H1 (cell line): Measurements from ENCODE around the gene ANKRD13B. TPM values are rescaled to one million over a fixed set of nuclear protein-coding genes. Genes with fewer than 3 reads are reported as not detected.

ENCODE experiments used
- CTCF ChIA-PET: fragments of 300-600 bp; sonication (Branson Sonifier 250); formaldehyde crosslinking; loops from one replicate; lab custom pipeline; 2021; ENCODE audit not compliant: partially characterized antibody; lab: Charles Lee
- POLR2A ChIA-PET: fragments of 300-600 bp; sonication (Branson Sonifier 250); formaldehyde crosslinking; loops from one replicate; lab custom pipeline; 2021; ENCODE audit warnings: inconsistent platforms; ENCODE audit not compliant: partially characterized antibody; lab: Charles Lee
- DNase-seq, 2 experiments: peaks; one replicate each; pipeline versions ENCODE4 v3.0.0 to v3.0.0-alpha.2; 2010 to 2022; ENCODE audit warnings: low spot score in 2 of 2, low read depth in 1 of 2, mixed read lengths in 1 of 2
- FAIRE-seq: peaks from 2 replicates; lab custom pipeline; 2011; peaks lifted over from hg19 to GRCh38; lab: Jason Lieb, UNC
- H2AFZ ChIP-seq: 2 replicates; pipeline ENCODE4 v1.8.1; 2012; ENCODE audit warnings: low read length, inconsistent platforms
- H2AK5ac ChIP-seq: 2 replicates; pipeline ENCODE4 v1.6.1; 2013; ENCODE audit warnings: low read depth, low read length
- H2BK120ac ChIP-seq: replicated peaks from 2 replicates; pipeline ENCODE3; 2013; ENCODE audit warnings: low read depth, low read length, inconsistent platforms
- H2BK12ac ChIP-seq: 2 replicates; pipeline ENCODE4 v1.6.1; 2013; ENCODE audit warnings: low read depth, low read length
- H2BK15ac ChIP-seq: 2 replicates; pipeline ENCODE4 v1.6.1; 2013; ENCODE audit warnings: low read length
- H2BK20ac ChIP-seq: 2 replicates; pipeline ENCODE4 v1.6.1; 2013; ENCODE audit warnings: low read length
- H2BK5ac ChIP-seq: 2 replicates; pipeline ENCODE4 v1.6.1; 2013; ENCODE audit warnings: low read depth, low read length
- H3K14ac ChIP-seq: 2 replicates; pipeline ENCODE4 v1.6.1; 2013; ENCODE audit warnings: inconsistent platforms; ENCODE audit not compliant: insufficient read length
- H3K18ac ChIP-seq: 2 replicates; pipeline ENCODE4 v1.6.1; 2013; ENCODE audit warnings: low read length; ENCODE audit errors: extremely low read depth
- H3K23ac ChIP-seq: 2 replicates; pipeline ENCODE4 v1.6.1; 2013; ENCODE audit warnings: inconsistent platforms; ENCODE audit not compliant: insufficient read length
- H3K23me2 ChIP-seq: 2 replicates; pipeline ENCODE4 v1.6.1; 2013; ENCODE audit warnings: low read depth, low read length
- H3K27ac ChIP-seq: 2 replicates; pipeline ENCODE4 v1.6.1; 2011; ENCODE audit warnings: low read depth, low read length, inconsistent platforms
- H3K27me3 ChIP-seq, 4 experiments: replicated peaks in 1 of 4; 1 replicate in 1 of 4; 2 replicates in 3 of 4; pipeline versions ENCODE4 v1.6.1 to v1.8.1; 2011 to 2013; ENCODE audit warnings: low read length in 3 of 4, mild to moderate bottlenecking in 3 of 4, inconsistent platforms in 2 of 4, mixed read lengths in 2 of 4, moderate library complexity in 1 of 4; ENCODE audit not compliant: control insufficient read depth in 3 of 4, insufficient read depth in 3 of 4; ENCODE audit errors: extremely low read depth in 1 of 4
- H3K36me3 ChIP-seq, 4 experiments: 2 replicates each; pipeline versions ENCODE4 v1.6.1 to v1.8.1; 2011 to 2013; ENCODE audit warnings: mild to moderate bottlenecking in 4 of 4, low read length in 3 of 4, moderate library complexity in 2 of 4, control low read depth in 1 of 4, inconsistent platforms in 1 of 4; ENCODE audit not compliant: insufficient read depth in 4 of 4, control insufficient read depth in 2 of 4
- H3K4ac ChIP-seq: replicated peaks from 2 replicates; pipeline ENCODE3; 2013; ENCODE audit warnings: low read length, low read depth, mixed read lengths, inconsistent platforms; ENCODE audit not compliant: insufficient read length
- H3K4me1 ChIP-seq, 4 experiments: replicated peaks in 1 of 4; 1 replicate in 1 of 4; 2 replicates in 3 of 4; pipeline versions ENCODE4 v1.6.1 to v1.8.1; 2011 to 2013; ENCODE audit warnings: low read length in 3 of 4, inconsistent platforms in 2 of 4, mixed read lengths in 1 of 4; ENCODE audit not compliant: insufficient read depth in 4 of 4, control insufficient read depth in 3 of 4
- H3K4me2 ChIP-seq, 2 experiments: 2 replicates each; pipeline versions ENCODE4 v1.6.1 to v1.8.1; 2011 to 2013; ENCODE audit warnings: low read depth in 2 of 2, low read length in 2 of 2, control low read depth in 1 of 2, inconsistent platforms in 1 of 2, mild to moderate bottlenecking in 1 of 2; ENCODE audit not compliant: insufficient read depth in 1 of 2
- H3K4me3 ChIP-seq, 4 experiments: fragments of 200-600, 300-600 bp in 1 of 4; sonication (generic), shearing (Covaris generic), sonication (Bioruptor Twin) in 1 of 4; 2 replicates each; pipeline versions ENCODE4 v1.5.1 to v1.8.1; 2011 to 2016; ENCODE audit warnings: low read length in 4 of 4, low read depth in 3 of 4, control low read depth in 2 of 4, inconsistent platforms in 2 of 4, mild to moderate bottlenecking in 2 of 4, mixed read lengths in 1 of 4, moderate library complexity in 1 of 4; ENCODE audit not compliant: insufficient read depth in 2 of 4; ENCODE audit errors: extremely low read depth in 1 of 4
- H3K56ac ChIP-seq: replicated peaks from 2 replicates; pipeline ENCODE3; 2013; ENCODE audit warnings: low read depth, mild to moderate bottlenecking, mixed read lengths, low read length, inconsistent platforms; ENCODE audit not compliant: insufficient read length
- H3K79me1 ChIP-seq: 2 replicates; pipeline ENCODE4 v1.6.1; 2013; ENCODE audit warnings: low read depth, low read length, control low read depth
- H3K79me2 ChIP-seq, 2 experiments: 2 replicates each; pipeline versions ENCODE4 v1.6.1 to v1.8.1; 2012 to 2013; ENCODE audit warnings: low read length in 2 of 2, mild to moderate bottlenecking in 2 of 2, inconsistent platforms in 1 of 2; ENCODE audit not compliant: insufficient read depth in 2 of 2, control insufficient read depth in 1 of 2
- H3K9ac ChIP-seq, 4 experiments: replicated peaks in 1 of 4; 1 replicate in 1 of 4; 2 replicates in 3 of 4; pipeline versions ENCODE4 v1.6.1 to v1.8.1; 2011 to 2013; ENCODE audit warnings: low read depth in 3 of 4, low read length in 3 of 4, control low read depth in 2 of 4, mild to moderate bottlenecking in 2 of 4, moderate library complexity in 2 of 4, inconsistent platforms in 1 of 4; ENCODE audit errors: extremely low read depth in 1 of 4
- H3K9me3 ChIP-seq, 2 experiments: 2 replicates each; pipeline versions ENCODE4 v1.6.1 to v1.8.1; 2012 to 2013; ENCODE audit warnings: mild to moderate bottlenecking in 2 of 2, moderate library complexity in 2 of 2, control low read depth in 1 of 2, inconsistent platforms in 1 of 2, low read depth in 1 of 2, low read length in 1 of 2, mixed read lengths in 1 of 2; ENCODE audit not compliant: insufficient read depth in 2 of 2
- H4K20me1 ChIP-seq, 2 experiments: replicated peaks in 1 of 2; 2 replicates each; pipeline versions ENCODE3 to v1.8.1; 2011 to 2013; ENCODE audit warnings: inconsistent platforms in 2 of 2, low read length in 2 of 2, mild to moderate bottlenecking in 1 of 2; ENCODE audit not compliant: insufficient read depth in 2 of 2, control insufficient read depth in 1 of 2
- H4K5ac ChIP-seq: 2 replicates; pipeline ENCODE4 v1.6.1; 2013; ENCODE audit warnings: low read length, low read depth, mixed read lengths, inconsistent platforms; ENCODE audit not compliant: insufficient read length
- H4K8ac ChIP-seq: 2 replicates; pipeline ENCODE4 v1.8.0; 2013; ENCODE audit warnings: mild to moderate bottlenecking, moderate library complexity, low read length, inconsistent platforms; ENCODE audit not compliant: insufficient read depth; ENCODE audit errors: extremely low read depth
- H4K91ac ChIP-seq: replicated peaks from 2 replicates; pipeline ENCODE3; 2013; ENCODE audit warnings: low read length, mixed read lengths, inconsistent platforms; ENCODE audit not compliant: insufficient read length
- CHD1 ChIP-seq: IDR thresholded peaks from 2 replicates; pipeline ENCODE4 v1.6.1; 2012; ENCODE audit warnings: low read depth, low read length, improper control_type of control experiment
- CREB1 ChIP-seq: IDR thresholded peaks from 2 replicates; pipeline ENCODE4 v1.6.1; 2012; ENCODE audit warnings: inconsistent platforms
- CTBP2 ChIP-seq: IDR thresholded peaks from 2 replicates; pipeline ENCODE4 v1.7.0; 2011; ENCODE audit warnings: borderline replicate concordance, mild to moderate bottlenecking, moderate library complexity, mixed read lengths, low read length; ENCODE audit not compliant: insufficient read depth, insufficient read length
- HDAC6 ChIP-seq: IDR thresholded peaks from one replicate; pipeline ENCODE4 v1.7.1; 2012; ENCODE audit warnings: low read depth, mild to moderate bottlenecking, inconsistent platforms, low read length, moderate library complexity
- JUND ChIP-seq: IDR thresholded peaks from 2 replicates; pipeline ENCODE4 v1.6.1; 2011; ENCODE audit warnings: mild to moderate bottlenecking, improper control_type of control experiment, low read length
- POU5F1 ChIP-seq: IDR thresholded peaks from 2 replicates; pipeline ENCODE4 v1.6.1; 2011; ENCODE audit warnings: low read depth, mild to moderate bottlenecking, low read length, moderate library complexity
- SP1 ChIP-seq: IDR thresholded peaks from 2 replicates; pipeline ENCODE4 v1.6.1; 2011; ENCODE audit warnings: low read depth, low read length
- YY1 ChIP-seq: IDR thresholded peaks from 2 replicates; pipeline ENCODE4 v1.6.1; 2011; ENCODE audit warnings: low read depth, mild to moderate bottlenecking, low read length
- WGBS, 2 experiments: shearing (Covaris generic) in 1 of 2; methylation state at CpG; one replicate each; pipeline versions ENCODE4 v1.1.6 to v1.1.7; 2013 to 2015; ENCODE audit warnings: low lambda C conversion rate in 2 of 2, mixed read lengths in 2 of 2, inconsistent platforms in 1 of 2, low coverage in 1 of 2, missing lambda C conversion rate in 1 of 2; ENCODE audit not compliant: insufficient replicate concordance in 2 of 2, insufficient coverage in 1 of 2, insufficient read length in 1 of 2; ENCODE audit errors: extremely low coverage in 1 of 2, missing lambda C conversion rate in 1 of 2; 5-methylcytosine and 5-hydroxymethylcytosine counted together
- polyA plus RNA-seq, 7 experiments: library from polyadenylated mRNA; depleted of rRNA in 3 of 7; stranded (reverse) in 5 of 7; unstranded in 2 of 7; fragments of >200 nt in 5 of 7; fragments of 200-250 nt in 2 of 7; gene quantifications; 1 replicate in 5 of 7; 2 replicates in 1 of 7; 4 replicates in 1 of 7; pipeline versions ENCODE4 v1.2.1 to v1.2.3, GENCODE V29; 2011 to 2013; ENCODE audit warnings: missing spikeins in 2 of 7, mixed read lengths in 2 of 7
- total RNA-seq: library from RNA; stranded (reverse); fragmentation: NEBNext Ultra II Directional; extraction: Animal tissue kit (Norgen Biotek cat#: 25700); gene quantifications from 2 replicates; pipeline ENCODE4 v1.2.1, GENCODE V29; 2021

ANKRD13B gene
- total and polyA plus RNA-seq, 2 of the 8 experiments (the other 6 are each of a cell fraction or from before 2014, with no cell fraction given): 16.4 to 48.5 TPM

- no peak overlapping the region for H2BK5ac ChIP-seq
- H3K18ac ChIP-seq: no peak overlapping the region
- H3K9ac ChIP-seq: no peak overlapping the region
- H3K36me3 ChIP-seq: no peaks in the 10 kb centered on the region
- H4K8ac ChIP-seq: no peak overlapping the region
- H3K14ac ChIP-seq: no peak overlapping the region
- H3K27me3 ChIP-seq: peaks cover 0 to 6% (median 2%) of the 10 kb centered on the region in 4 experiments; a peak in 3 of 7 replicates
- TF ChIP-seq JUND (no peak), CREB1 (no peak), CTBP2 (no peak), HDAC6 (no peak), YY1 (no peak), SP1 (no peak), CHD1 (no peak), POU5F1 (no peak)
- no peaks in the 10 kb centered on the region for H3K4me1 ChIP-seq
- no peak overlapping the region for H3K4me3 ChIP-seq
- H3K4me2 ChIP-seq: no peak overlapping the region
- no peak overlapping the region for H2BK20ac ChIP-seq
- no peak overlapping the region for H3K27ac ChIP-seq
- CTCF ChIA-PET: interaction anchor here (0.6 to 3.2 kb wide), 2 partner anchors 23 to 183 kb away, joined by 6 to 15 read pairs; no protein-coding TSS in a partner anchor
- no peak overlapping the region for H3K4ac ChIP-seq
- no peak overlapping the region for H2BK12ac ChIP-seq
- no peaks in the 10 kb centered on the region for H3K23me2 ChIP-seq
- no peaks in the 10 kb centered on the region for H3K9me3 ChIP-seq
- H3K56ac ChIP-seq: no peak overlapping the region
- DNase-seq: no peak
- H2BK15ac ChIP-seq: no peak overlapping the region
- POLR2A ChIA-PET: no interaction called here
- H3K79me2 ChIP-seq: no peaks in the 10 kb centered on the region
- H3K79me1 ChIP-seq: no peaks in the 10 kb centered on the region
- WGBS, 2 experiments: 85% methylated on average over 2 of the region's 2 CpGs; no CpG with 5 or more reads in 1 of the 2 experiments
- H4K5ac ChIP-seq: no peak overlapping the region
- H2BK120ac ChIP-seq: no peak overlapping the region
- H4K20me1 ChIP-seq: no peaks in the 10 kb centered on the region
- H4K91ac ChIP-seq: no peak overlapping the region
- FAIRE-seq: no peak
- no peak overlapping the region for H2AK5ac ChIP-seq
- H3K23ac ChIP-seq: no peak overlapping the region
- no peak overlapping the region for H2AFZ ChIP-seq
Observed at GRCh38 chr17:29559640-29560039, 33.3 kb upstream of the ANKRD13B start.
